ENCODE results near the gene PCDHB11.
"Not testable (repeated sequence)": the region's sequence is repeated elsewhere in the genome, so short reads cannot be mapped to it uniquely, and the experiment has no call there.

PCDHB11 gene

GRCh38 chr5:141223112-141223783 is 23.8 kb downstream of the PCDHB11 start, which contains the start of gene PCDHB14:
TSS of gene PCDHB14 (plus strand) at chr5:141223343. CDS start at chr5:141223506, 163 bp downstream.
- TF ChIP-seq YY1 (IDR thresholded peaks at IDR 0.05; ENCODE audit: insufficient read depth, insufficient read length) (no peak), ZNF274 (IDR thresholded peaks at IDR 0.05; ENCODE audit: low read depth, low read length) (no peak), SUZ12 (IDR thresholded peaks at IDR 0.05; ENCODE audit: extremely low read depth, insufficient read depth, insufficient read length) (no peak)
- Histone ChIP-seq H3K4me1 (ENCODE audit: insufficient read depth, insufficient read length) (no peaks in the 10 kb centered on the region), H3K36me3 (ENCODE audit: insufficient read depth, insufficient read length, low read length) (no peaks in the 10 kb centered on the region), H3K9me3 (ENCODE audit: insufficient read depth, low read length) (no peaks in the 10 kb centered on the region), H3K4me3 (ENCODE audit: insufficient read length, low read depth) (no peak within 1 kb of the TSS), H3K27me3 (ENCODE audit: insufficient read depth, insufficient read length) (no peaks in the 10 kb centered on the region), H3K9ac (ENCODE audit: insufficient read length, low read depth) (no peak within 1 kb of the TSS)
- peak; percentile 27 for DNase-seq (ENCODE audit: low read depth, low spot score)

- not testable (repeated sequence) for H3K4me3 ChIP-seq (ENCODE audit: insufficient read length, low read depth)
Observed at GRCh38 chr5:141224844-141225243, 25.4 kb downstream of the PCDHB11 start.

GRCh38 chr5:141225421-141225820 is 26.0 kb downstream of the PCDHB11 start:
- not testable (repeated sequence) for H3K9ac ChIP-seq (ENCODE audit: insufficient read length, low read depth); H3K4me1 ChIP-seq (ENCODE audit: insufficient read depth, insufficient read length); H3K9me3 ChIP-seq (ENCODE audit: insufficient read depth, low read length); H3K27me3 ChIP-seq (ENCODE audit: insufficient read depth, insufficient read length); H3K4me3 ChIP-seq (ENCODE audit: insufficient read length, low read depth); DNase-seq (ENCODE audit: low read depth, low spot score); H3K36me3 ChIP-seq (ENCODE audit: insufficient read depth, insufficient read length, low read length)

More at GRCh38 chr5:141224844-141225243, 25.4 kb downstream of the PCDHB11 start:
- not testable (repeated sequence) for H3K9ac ChIP-seq (ENCODE audit: insufficient read length, low read depth); H3K36me3 ChIP-seq (ENCODE audit: insufficient read depth, insufficient read length, low read length); DNase-seq (ENCODE audit: low read depth, low spot score); H3K9me3 ChIP-seq (ENCODE audit: insufficient read depth, low read length); H3K27me3 ChIP-seq (ENCODE audit: insufficient read depth, insufficient read length); H3K4me1 ChIP-seq (ENCODE audit: insufficient read depth, insufficient read length)

- Histone ChIP-seq H3K36me3 (ENCODE audit: insufficient read depth, insufficient read length, low read length) (no peaks in the 10 kb centered on the region), H3K9me3 (ENCODE audit: insufficient read depth, low read length) (peaks cover 7% of the 10 kb centered on the region; the same call in 1 of the 2 replicates), H3K9ac (ENCODE audit: insufficient read length, low read depth) (no peak overlapping the region), H3K4me1 (ENCODE audit: insufficient read depth, insufficient read length) (no peaks in the 10 kb centered on the region), H3K27me3 (ENCODE audit: insufficient read depth, insufficient read length) (no peaks in the 10 kb centered on the region), H3K4me3 (ENCODE audit: insufficient read length, low read depth) (no peak overlapping the region)
- TF ChIP-seq ZNF274 (IDR thresholded peaks at IDR 0.05; ENCODE audit: low read depth, low read length) (no peak), SUZ12 (IDR thresholded peaks at IDR 0.05; ENCODE audit: extremely low read depth, insufficient read depth, insufficient read length) (no peak), YY1 (IDR thresholded peaks at IDR 0.05; ENCODE audit: insufficient read depth, insufficient read length) (no peak)
- no peak for DNase-seq (ENCODE audit: low read depth, low spot score)
Observed at GRCh38 chr5:141234109-141234667, 34.8 kb downstream of the PCDHB11 start.

- not testable (repeated sequence) for H3K4me3 ChIP-seq (ENCODE audit: insufficient read length, low read depth); H3K36me3 ChIP-seq (ENCODE audit: insufficient read depth, insufficient read length, low read length); DNase-seq (ENCODE audit: low read depth, low spot score); H3K9me3 ChIP-seq (ENCODE audit: insufficient read depth, low read length); H3K9ac ChIP-seq (ENCODE audit: insufficient read length, low read depth); H3K4me1 ChIP-seq (ENCODE audit: insufficient read depth, insufficient read length); H3K27me3 ChIP-seq (ENCODE audit: insufficient read depth, insufficient read length)
Observed at GRCh38 chr5:141235922-141236321, 36.5 kb downstream of the PCDHB11 start.

- Histone ChIP-seq H3K4me1 (ENCODE audit: insufficient read depth, insufficient read length) (no peaks in the 10 kb centered on the region), H3K9me3 (ENCODE audit: insufficient read depth, low read length) (peaks cover 7% of the 10 kb centered on the region; the same call in 1 of the 2 replicates), H3K4me3 (ENCODE audit: insufficient read length, low read depth) (no peak overlapping the region), H3K9ac (ENCODE audit: insufficient read length, low read depth) (no peak overlapping the region), H3K36me3 (ENCODE audit: insufficient read depth, insufficient read length, low read length) (no peaks in the 10 kb centered on the region), H3K27me3 (ENCODE audit: insufficient read depth, insufficient read length) (no peaks in the 10 kb centered on the region)
- TF ChIP-seq SUZ12 (IDR thresholded peaks at IDR 0.05; ENCODE audit: extremely low read depth, insufficient read depth, insufficient read length) (no peak), YY1 (IDR thresholded peaks at IDR 0.05; ENCODE audit: insufficient read depth, insufficient read length) (no peak), ZNF274 (IDR thresholded peaks at IDR 0.05; ENCODE audit: low read depth, low read length) (no peak)
- no peak for DNase-seq (ENCODE audit: low read depth, low spot score)
Observed at GRCh38 chr5:141236516-141237313, 37.3 kb downstream of the PCDHB11 start.

GRCh38 chr5:141241496-141241895 is 42.1 kb downstream of the PCDHB11 start:
- no peak overlapping the region for H3K9ac ChIP-seq (ENCODE audit: insufficient read length, low read depth)
- H3K27me3 ChIP-seq (ENCODE audit: insufficient read depth, insufficient read length) = no peaks in the 10 kb centered on the region
- peaks cover 7% of the 10 kb centered on the region; the same call in 1 of the 2 replicates for H3K9me3 ChIP-seq (ENCODE audit: insufficient read depth, low read length)
- H3K4me3 ChIP-seq (ENCODE audit: insufficient read length, low read depth) = no peak overlapping the region
- no peaks in the 10 kb centered on the region for H3K4me1 ChIP-seq (ENCODE audit: insufficient read depth, insufficient read length)
- DNase-seq (ENCODE audit: low read depth, low spot score) = no peak
- H3K36me3 ChIP-seq (ENCODE audit: insufficient read depth, insufficient read length, low read length) = no peaks in the 10 kb centered on the region
- TF ChIP-seq YY1 (IDR thresholded peaks at IDR 0.05; ENCODE audit: insufficient read depth, insufficient read length) (no peak), ZNF274 (IDR thresholded peaks at IDR 0.05; ENCODE audit: low read depth, low read length) (no peak), SUZ12 (IDR thresholded peaks at IDR 0.05; ENCODE audit: extremely low read depth, insufficient read depth, insufficient read length) (no peak)

Data from NT2/D1 (cell line).